GM12892 (cell line): ENCODE results near the gene TMEM132A.

ENCODE experiments used
- POLR2A ChIP-seq: IDR thresholded peaks from 2 replicates; pipeline ENCODE4 v1.6.1; 2011; ENCODE audit warnings: low read depth, low read length, control low read depth
- POLR2AphosphoS5 ChIP-seq: IDR thresholded peaks from 2 replicates; pipeline ENCODE4 v1.6.1; 2011; ENCODE audit warnings: low read depth, low read length, control low read depth

DNA sequence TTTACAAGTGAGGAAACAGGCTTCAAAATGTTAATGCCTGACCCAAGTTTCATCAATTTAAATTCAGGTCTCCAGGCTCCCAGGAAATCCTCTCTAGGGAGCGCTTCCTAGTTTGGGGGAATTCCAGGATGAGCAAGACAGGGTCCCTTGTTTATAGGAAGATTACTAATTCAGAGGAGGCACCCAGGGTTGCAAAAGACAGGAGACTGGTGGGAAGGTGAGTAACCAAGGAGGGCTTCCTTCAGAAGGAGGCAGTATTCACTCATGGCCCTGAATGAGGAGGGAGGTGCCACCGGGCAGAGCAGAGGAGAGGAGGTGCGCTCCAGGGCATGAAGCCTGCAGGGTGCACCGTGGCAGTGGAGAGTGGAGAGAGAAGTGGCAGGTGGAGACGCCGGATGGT lies 1.6 kb downstream of the TMEM132A start:
- no peak for TF ChIP-seq POLR2A
- TF ChIP-seq POLR2AphosphoS5 = no peak
